Spinal cord (tissue), 10 donors: Measurements from ENCODE around the gene RNF151. TPM values are rescaled to one million over a fixed set of nuclear protein-coding genes. Genes with fewer than 3 reads are reported as not detected.
A peak's percentile ranks its signal among the peaks of the same experiment; 100 is the strongest.
"Not testable (repeated sequence)": the region's sequence is repeated elsewhere in the genome, so short reads cannot be mapped to it uniquely, and the experiment has no call there.

Experiments
- DNase-seq, 6 donors: peaks; one replicate each; pipeline versions ENCODE4 v3.0.0 to v3.0.0-alpha.2; 2013 to 2015; ENCODE audit warnings: low spot score in 6 of 6, low read depth in 4 of 6
- H3K27ac ChIP-seq: one replicate; pipeline ENCODE4 v1.5.1; 2013; ENCODE audit warnings: low read depth, low read length, control low read depth
- H3K27me3 ChIP-seq: one replicate; pipeline ENCODE4 v1.6.1; 2013; ENCODE audit warnings: low read length; ENCODE audit not compliant: control insufficient read depth, insufficient read depth
- H3K36me3 ChIP-seq: one replicate; pipeline ENCODE4 v1.6.1; 2013; ENCODE audit warnings: low read length; ENCODE audit not compliant: control insufficient read depth, insufficient read depth
- H3K4me1 ChIP-seq: one replicate; pipeline ENCODE4 v1.6.1; 2013; ENCODE audit warnings: low read length; ENCODE audit not compliant: control insufficient read depth, insufficient read depth
- H3K4me3 ChIP-seq: one replicate; pipeline ENCODE4 v1.5.1; 2013; ENCODE audit warnings: low read depth, low read length, control low read depth
- H3K9me3 ChIP-seq: one replicate; pipeline ENCODE4 v1.6.1; 2013; ENCODE audit warnings: low read length; ENCODE audit not compliant: control insufficient read depth, insufficient read depth
- WGBS: methylation state at CpG from one replicate; pipeline ENCODE4 v1.1.5; 2013; ENCODE audit warnings: missing lambda C conversion rate; ENCODE audit not compliant: insufficient coverage; 5-methylcytosine and 5-hydroxymethylcytosine counted together
- long read RNA-seq, 4 donors: transcript quantifications; one replicate each; lab custom pipeline, GENCODE V29; 2026
- polyA plus RNA-seq, 2 donors: library from polyadenylated mRNA; unstranded; fragments of 120-200 nt; gene quantifications; one replicate each; pipeline ENCODE4 v1.2.1, GENCODE V29; 2013; ENCODE audit not compliant: insufficient read length in 2 of 2
- total RNA-seq, 2 donors: library from RNA; depleted of rRNA in 1 of 2; stranded (reverse); fragments of 120-200 nt in 1 of 2; fragments of >200 nt in 1 of 2; gene quantifications; one replicate each; pipeline versions ENCODE4 v1.2.3 to v1.2.4, GENCODE V29; 2013 to 2014
- donor health status: healthy.

Gene RNF151
- total RNA-seq (not detected), polyA plus RNA-seq (not detected)
- long read RNA-seq, donor 1 = 0 reads
- long read RNA-seq, donor 2 = 0 reads
- long read RNA-seq, donor 3 = 0 reads
- long read RNA-seq, donor 4 = 0 reads

- Histone ChIP-seq H3K4me1 (peaks cover 39% of the 10 kb centered on the region), H3K36me3 (peaks cover 39% of the 10 kb centered on the region), H3K9me3 (no peaks in the 10 kb centered on the region), H3K27ac (peak within 1 kb of the TSS; percentile 92), H3K4me3 (peak within 1 kb of the TSS; percentile 86), H3K27me3 (no peaks in the 10 kb centered on the region)
- 96% methylated on average over 6 of the region's 6 CpGs for WGBS
- no peak for DNase-seq
Measured at GRCh38 chr16:1966460-1966859, at the start of gene RNF151. TSS of gene RNF151 (plus strand) at chr16:1966856. CDS start at chr16:1966882, 26 bp downstream.

DNA sequence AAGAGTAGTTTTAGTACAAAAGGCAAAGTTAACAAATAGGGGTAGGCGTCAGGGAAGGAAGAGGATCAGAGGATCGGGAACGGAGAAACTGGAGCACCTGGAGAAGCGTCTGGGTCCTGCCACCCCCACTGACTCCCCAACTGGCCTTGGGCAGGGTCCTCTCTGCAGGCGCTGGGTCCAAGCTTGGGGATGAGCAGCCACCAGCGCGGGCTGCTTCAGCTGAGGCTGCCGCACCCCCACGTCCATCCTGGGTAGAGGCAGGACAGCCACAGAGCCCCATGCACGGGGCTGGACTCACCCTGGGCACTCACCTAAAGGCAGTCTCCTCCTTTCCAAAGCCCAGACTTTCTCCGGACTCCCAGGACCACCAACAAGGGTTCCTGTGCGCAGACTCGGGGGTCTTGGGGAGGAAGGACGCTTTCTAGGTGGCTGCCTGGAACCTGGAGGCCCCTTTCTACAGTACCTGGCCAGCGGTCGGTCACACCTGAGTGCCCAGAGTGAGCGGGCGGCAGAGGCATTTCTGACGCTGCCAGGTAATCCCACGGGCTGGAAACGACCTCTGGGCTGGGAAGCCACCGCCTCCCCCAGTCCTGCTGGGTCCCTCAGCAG, 49.5 kb upstream of the RNF151 start:
- no peak overlapping the region for H3K4me3 ChIP-seq
- 6% methylated on average over 19 of the region's 22 CpGs for WGBS
- H3K27ac ChIP-seq = no peak overlapping the region
- H3K36me3 ChIP-seq = no peaks in the 10 kb centered on the region
- peaks cover 79% of the 10 kb centered on the region for H3K27me3 ChIP-seq
- no peak for DNase-seq
- H3K9me3 ChIP-seq = no peaks in the 10 kb centered on the region
- H3K4me1 ChIP-seq = peaks cover 15% of the 10 kb centered on the region

GRCh38 chr16:1917665-1918350, 48.8 kb upstream of the RNF151 start:
- under 1% methylated on average over 81 of the region's 81 CpGs for WGBS
- Histone ChIP-seq H3K36me3 (no peaks in the 10 kb centered on the region), H3K4me1 (peaks cover 15% of the 10 kb centered on the region), H3K27ac (no peak overlapping the region), H3K4me3 (no peak overlapping the region), H3K9me3 (no peaks in the 10 kb centered on the region), H3K27me3 (peaks cover 86% of the 10 kb centered on the region)
- DNase-seq = no peak

DNA sequence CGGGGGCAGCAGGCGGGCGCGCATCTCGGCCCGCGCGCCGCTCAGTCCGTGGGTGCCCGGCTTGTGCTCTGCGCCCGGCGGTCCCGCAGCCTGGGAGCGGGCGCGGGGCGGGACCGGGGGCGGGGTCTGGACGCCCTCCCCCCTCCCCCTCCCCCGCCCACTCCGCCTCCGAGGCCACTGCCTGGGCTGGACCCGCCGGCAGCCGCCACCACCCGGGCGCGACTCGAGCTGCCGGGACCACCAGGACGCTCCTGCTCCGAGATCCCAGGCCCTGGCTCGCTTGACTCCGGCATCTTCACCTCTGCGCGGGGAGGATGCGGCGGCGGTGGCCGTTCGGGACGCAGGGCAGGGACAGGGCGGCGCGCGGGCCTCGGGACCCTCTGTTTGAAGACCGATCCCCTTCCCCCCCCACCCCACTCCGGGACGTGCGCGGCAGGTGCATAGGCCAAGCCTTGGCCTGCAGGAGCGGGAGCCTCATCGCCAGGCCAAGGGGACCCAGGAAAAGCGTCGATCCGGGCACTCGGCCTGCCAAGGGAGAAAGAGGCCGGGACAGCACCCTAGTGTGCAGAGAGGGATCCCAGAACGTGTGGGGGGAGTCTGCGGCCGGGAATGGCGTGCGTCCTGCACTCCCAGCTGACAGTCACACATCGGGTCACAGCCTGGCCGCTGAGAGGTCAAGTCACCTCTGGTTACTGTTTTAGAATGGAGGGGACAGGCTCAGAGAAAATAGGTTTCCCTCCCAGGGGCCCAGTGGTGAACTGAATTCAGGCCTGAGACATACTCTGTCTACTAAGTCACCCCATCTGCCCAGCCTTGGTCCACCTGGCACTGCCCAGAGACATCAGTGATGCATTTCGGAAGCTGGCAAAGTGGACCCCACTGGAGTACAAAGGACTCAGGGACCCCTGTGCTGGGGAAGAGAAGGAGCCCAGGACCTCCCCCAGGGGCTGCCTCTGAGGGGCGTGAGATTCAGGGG, 48.0 kb upstream of the RNF151 start, which contains the start of gene HS3ST6:
Gene HS3ST6, minus strand, starts transcription at position 65 of the 976 bp plus-strand sequence. CDS start 92 bp downstream, outside the sequence.
- no peak within 1 kb of the TSS for H3K4me3 ChIP-seq
- H3K4me1 ChIP-seq = peaks cover 19% of the 10 kb centered on the region
- DNase-seq = no peak
- no peaks in the 10 kb centered on the region for H3K9me3 ChIP-seq
- no peak within 1 kb of the TSS for H3K27ac ChIP-seq
- H3K36me3 ChIP-seq = no peaks in the 10 kb centered on the region
- WGBS = 4% methylated on average over 49 of the region's 71 CpGs
- H3K27me3 ChIP-seq = peaks cover 92% of the 10 kb centered on the region

DNA sequence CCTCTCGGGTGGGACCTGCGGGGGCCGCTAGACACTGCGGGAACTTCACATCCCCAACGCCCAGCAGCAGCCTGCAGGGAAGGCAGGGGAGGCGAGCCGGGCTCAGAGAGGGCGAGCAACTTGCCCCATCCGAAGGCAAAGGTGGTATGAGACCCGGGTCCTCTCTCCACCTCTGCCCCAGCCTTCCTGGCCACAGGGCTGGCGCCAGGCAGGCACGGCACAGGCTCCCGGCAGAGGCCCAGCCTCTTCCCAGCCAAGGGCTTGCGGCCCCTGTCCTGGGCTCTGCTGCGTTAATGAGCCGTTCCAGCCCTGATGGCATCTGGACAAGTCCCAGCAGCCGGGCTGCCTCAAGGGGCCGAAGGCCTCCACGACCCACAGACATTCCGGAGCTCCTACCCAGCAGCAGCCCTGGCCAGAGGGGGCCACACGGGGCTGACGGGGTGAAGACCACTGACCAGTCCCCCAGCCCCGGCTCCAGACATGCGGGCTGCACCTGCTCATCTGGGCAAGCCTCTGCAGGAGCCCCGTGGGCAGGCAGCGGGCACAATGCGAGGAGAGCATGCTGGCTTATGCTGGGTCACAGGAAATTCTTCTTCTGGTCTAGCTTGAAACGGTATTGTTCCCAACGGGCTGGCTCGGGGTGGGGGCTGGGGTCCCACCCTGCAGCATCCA, 47.2 kb upstream of the RNF151 start:
- 33% methylated on average over 30 of the region's 30 CpGs for WGBS
- no peaks in the 10 kb centered on the region for H3K36me3 ChIP-seq
- H3K9me3 ChIP-seq = no peaks in the 10 kb centered on the region
- peaks cover 21% of the 10 kb centered on the region for H3K4me1 ChIP-seq
- H3K27ac ChIP-seq = no peak overlapping the region
- H3K27me3 ChIP-seq = peaks cover 92% of the 10 kb centered on the region
- H3K4me3 ChIP-seq = no peak overlapping the region
- no peak for DNase-seq

GRCh38 chr16:1920122-1920521, 46.5 kb upstream of the RNF151 start:
- not testable (repeated sequence) for H3K36me3 ChIP-seq, H3K9me3 ChIP-seq, H3K27ac ChIP-seq, DNase-seq, H3K4me3 ChIP-seq
- peaks cover 21% of the 10 kb centered on the region for H3K4me1 ChIP-seq
- H3K27me3 ChIP-seq = peaks cover 89% of the 10 kb centered on the region
- WGBS = 68% methylated on average over 20 of the region's 21 CpGs

- Histone ChIP-seq H3K9me3 (no peaks in the 10 kb centered on the region), H3K27me3 (peaks cover 84% of the 10 kb centered on the region), H3K4me1 (peaks cover 21% of the 10 kb centered on the region), H3K27ac (no peak overlapping the region), H3K4me3 (no peak overlapping the region), H3K36me3 (no peaks in the 10 kb centered on the region)
- peak in 2 of 6 donors; percentile 23 to 38 for DNase-seq
- 13% methylated on average over 14 of the region's 15 CpGs for WGBS
Measured at GRCh38 chr16:1920727-1921171, 45.9 kb upstream of the RNF151 start.

GRCh38 chr16:1922357-1922756, 44.3 kb upstream of the RNF151 start:
- Histone ChIP-seq H3K9me3 (no peaks in the 10 kb centered on the region), H3K36me3 (no peaks in the 10 kb centered on the region), H3K27ac (no peak overlapping the region), H3K4me1 (peaks cover 21% of the 10 kb centered on the region), H3K4me3 (no peak overlapping the region), H3K27me3 (peaks cover 68% of the 10 kb centered on the region)
- WGBS = 90% methylated on average over 8 of the region's 8 CpGs
- no peak for DNase-seq
